Stimulated activated CD8-positive, alpha-beta memory T cell treated with anti-CD3 and anti-CD28 coated beads, Interleukin-15, amount 100 ng/mL, for 1 hour (primary cell): Measurements from ENCODE around the gene BCL2L13.
A peak's percentile ranks its signal among the peaks of the same experiment; 100 is the strongest.

Experiments
- DNase-seq: peaks from one replicate; pipeline ENCODE4 v3.0.0-alpha.2; 2020; ENCODE audit warnings: low read depth

BCL2L13 gene, protein sequence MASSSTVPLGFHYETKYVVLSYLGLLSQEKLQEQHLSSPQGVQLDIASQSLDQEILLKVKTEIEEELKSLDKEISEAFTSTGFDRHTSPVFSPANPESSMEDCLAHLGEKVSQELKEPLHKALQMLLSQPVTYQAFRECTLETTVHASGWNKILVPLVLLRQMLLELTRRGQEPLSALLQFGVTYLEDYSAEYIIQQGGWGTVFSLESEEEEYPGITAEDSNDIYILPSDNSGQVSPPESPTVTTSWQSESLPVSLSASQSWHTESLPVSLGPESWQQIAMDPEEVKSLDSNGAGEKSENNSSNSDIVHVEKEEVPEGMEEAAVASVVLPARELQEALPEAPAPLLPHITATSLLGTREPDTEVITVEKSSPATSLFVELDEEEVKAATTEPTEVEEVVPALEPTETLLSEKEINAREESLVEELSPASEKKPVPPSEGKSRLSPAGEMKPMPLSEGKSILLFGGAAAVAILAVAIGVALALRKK

DNA sequence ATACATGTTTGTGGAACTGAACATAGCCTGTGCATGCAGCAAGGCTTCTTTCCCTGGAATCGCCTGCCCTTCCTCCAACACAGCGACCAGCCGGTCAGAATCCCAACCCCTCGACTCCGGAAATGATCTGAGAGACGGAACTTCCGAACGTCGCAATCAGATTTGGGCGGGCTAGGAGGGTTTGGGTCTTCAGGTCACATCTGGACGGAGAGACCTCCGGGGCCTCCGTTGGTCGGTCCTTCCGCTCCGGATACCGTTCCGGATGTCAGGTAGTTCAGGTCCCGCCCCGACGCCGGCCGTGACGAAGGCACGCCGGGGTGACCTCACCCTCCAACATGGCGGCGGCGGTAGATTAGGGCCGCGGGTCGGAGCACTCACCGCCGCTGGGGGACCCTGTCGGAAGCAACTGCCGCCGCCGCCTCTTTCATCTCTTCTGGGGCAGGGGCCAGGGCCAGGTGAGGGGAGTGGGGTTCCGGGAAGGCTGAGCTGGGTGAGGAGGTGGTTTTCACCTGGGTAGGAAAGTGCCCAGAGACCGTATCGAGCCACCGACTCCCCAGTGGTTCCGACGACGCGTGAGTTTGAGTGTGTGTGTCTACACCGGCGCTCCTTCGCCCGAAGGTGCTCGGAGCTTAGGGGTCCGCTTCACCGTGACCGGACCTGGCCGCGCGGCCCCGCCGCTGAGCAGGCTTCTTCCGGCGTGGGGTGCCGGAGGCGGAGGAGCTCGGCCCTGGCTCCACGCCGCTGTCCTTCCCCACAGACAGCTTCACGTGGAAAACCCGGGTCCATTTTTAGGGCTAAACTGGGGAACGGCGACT lies at the start of gene BCL2L13:
BCL2L13 (plus strand) TSS at position 326 of the 815 bp plus-strand sequence. CDS start 16,955 bp downstream, outside the sequence.
- peak; percentile 72 for DNase-seq

DNA sequence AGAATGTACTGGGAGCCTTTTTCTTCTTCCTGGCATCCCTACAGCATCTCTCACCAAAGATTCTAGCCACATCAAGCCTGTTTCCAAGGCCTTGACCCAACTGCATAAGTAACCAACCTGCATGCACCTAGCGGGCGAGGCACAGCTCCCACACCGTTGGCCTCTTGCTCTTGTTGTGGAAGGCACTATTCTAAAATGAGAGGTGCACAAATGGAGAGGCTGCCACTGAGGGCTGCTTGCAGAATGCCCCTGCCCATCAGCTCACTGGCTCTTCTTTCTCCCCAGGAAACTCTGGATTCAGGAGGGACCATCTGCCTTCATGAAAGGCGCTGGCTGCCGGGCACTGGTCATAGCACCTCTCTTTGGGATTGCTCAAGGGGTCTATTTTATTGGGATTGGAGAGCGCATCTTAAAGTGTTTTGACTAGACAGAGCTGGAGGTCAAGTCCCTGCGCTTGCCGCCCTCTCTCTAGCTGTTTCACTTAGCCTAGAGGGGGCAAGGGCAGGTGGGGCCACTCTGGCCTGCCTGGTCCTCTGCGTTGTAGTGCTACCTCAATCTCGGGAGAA lies 48.7 kb upstream of the BCL2L13 start:
- DNase-seq = no peak

DNA sequence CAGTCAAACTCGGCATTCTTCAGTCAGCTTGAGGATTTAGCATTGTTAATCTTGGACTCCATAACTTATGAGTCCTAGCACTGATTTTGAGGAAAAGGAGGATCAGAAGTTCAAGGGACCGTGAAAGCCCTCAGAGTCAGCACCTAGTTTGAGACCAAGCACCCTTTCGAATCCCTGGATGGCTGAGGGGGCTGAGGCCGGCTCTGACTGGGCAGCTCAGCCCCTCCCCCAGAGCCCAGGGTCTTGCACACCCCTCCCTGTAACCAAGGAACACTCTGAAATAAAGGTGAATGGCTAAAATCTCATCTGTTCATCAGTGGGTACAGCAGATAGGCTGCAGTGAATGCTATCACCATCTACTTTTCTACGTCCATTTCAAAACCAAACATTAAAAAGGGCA lies 48.0 kb upstream of the BCL2L13 start:
- no peak for DNase-seq

DNA sequence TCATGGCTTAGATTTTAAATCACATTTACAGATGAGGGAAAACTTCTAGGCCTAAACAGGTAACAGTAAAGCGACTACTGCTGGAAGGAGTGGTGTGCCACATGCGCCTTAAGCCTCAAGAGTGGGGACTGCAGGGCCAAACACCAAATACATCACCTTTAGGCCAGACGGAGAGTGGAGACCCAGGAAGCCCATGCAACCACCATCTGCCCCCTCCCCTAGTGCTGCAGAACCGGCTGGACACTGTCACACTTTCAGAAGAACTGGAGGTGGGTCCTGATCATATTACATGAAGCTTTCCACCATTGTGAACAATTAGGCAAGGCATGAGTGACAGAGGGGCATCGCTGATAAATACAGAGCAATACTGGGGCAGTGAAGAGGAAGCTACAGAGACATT lies 46.4 kb upstream of the BCL2L13 start:
- DNase-seq = no peak

DNA sequence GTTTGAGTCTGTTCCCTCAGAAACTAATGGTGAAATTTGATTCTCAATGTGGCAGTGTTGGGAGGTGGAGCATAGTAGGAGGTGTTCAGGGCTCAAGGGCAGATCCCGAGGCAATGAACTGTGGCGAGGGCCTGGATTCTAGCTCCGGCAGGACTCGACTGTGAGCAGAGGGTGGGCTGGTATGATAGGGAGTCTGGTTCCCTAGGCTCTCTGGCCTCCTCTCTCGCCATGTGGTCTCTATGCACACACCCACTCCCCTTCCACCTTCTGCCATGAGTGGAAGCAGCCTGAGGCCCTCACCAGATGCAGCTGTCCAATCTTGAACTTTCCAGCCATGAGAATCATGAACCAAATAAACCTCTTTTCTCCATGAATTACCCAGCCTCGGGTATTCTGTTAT lies 42.3 kb upstream of the BCL2L13 start:
- no peak for DNase-seq

DNA sequence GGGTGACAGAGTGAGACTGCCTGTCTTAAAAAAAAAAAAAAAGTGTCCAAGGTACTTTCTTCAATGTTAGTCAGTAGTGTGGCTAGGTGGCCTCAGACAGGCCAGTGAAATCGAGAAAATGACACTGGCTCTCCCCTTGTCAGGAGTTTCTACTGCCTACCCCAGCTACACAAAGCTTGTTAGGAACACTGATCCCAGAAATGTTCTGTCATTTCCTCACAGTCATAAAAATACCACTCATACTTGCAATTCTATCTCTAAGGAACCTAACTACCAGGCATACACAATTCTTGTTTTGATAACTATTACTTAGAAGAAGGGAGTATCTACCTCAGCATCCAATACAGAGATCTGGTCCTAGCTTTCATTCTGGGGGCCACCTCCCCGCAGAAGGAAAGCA lies 41.3 kb upstream of the BCL2L13 start:
- no peak for DNase-seq

DNA sequence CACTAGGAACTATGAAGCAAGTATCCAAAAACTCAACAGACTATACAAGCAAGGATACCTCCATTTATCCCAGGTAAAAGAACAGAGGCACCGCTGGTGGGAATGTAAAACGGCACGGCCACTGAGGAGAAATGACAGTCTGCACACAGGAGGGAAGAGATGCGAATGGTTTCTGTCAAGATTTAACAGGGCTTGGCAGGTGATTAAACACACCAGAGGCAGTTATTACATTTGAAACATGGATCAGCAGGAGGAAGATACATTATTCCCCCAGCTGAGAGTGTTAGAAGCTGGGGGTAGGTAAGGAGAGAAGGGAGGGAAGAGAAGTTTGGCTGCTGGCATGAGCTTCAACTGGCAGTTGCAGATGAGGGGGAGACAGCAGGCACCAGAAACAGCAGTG lies 40.2 kb upstream of the BCL2L13 start:
- DNase-seq = no peak

DNA sequence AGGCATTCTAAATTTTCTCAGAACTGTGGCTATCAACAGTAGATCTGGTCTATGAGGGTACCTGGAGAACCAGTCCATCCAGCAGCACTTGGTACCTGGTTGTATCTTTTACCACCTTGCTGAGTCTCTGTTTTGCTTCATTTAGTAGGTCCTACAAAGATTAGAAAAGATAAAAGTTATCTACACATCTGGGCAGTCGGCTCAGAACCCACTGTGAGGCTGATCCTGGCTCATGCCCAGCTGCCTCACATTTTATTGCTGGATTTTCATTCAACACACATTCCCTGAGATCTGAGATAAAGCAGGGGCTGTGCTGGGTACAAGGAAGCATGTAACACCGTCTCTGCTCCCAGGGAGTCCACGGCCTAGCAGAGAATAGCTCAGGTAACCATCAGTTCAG lies 37.5 kb upstream of the BCL2L13 start:
- DNase-seq = no peak

DNA sequence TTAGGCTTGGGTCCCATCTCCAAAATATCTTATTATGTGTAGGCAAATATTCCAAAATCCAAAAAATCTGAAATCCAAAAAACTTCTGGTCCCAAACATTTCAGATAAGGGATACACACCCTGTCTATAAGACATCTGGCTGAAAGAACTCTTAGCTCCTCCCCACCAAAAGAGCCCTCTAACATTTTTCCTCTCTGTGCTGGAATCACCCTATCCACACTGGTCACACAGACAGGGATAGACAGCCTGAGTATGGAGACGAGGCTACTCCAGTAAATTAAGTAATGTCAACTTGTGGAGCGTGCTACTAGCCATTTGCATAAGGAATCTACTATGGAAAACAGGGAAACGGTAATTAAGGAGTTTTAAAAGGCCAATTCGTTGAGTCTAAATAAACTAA lies 34.9 kb upstream of the BCL2L13 start:
- no peak for DNase-seq

DNA sequence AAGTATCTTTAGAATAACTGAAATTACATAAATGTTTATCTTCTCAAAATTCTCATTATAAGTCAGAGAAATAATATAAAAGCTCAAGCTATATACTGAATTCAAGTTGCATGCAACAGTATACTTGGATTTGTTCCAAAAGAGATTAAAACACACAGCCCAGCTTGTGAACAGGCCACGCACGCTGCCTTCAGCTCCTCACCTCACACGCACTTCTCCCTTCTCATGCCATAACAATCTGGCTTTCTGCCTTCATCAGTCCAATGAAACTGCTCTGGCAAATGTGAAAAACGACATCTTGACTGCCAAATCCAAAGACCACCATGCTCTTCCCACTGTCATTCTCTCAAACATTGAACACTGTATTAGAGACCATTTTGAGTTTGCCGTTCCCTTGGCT lies 32.1 kb upstream of the BCL2L13 start:
- DNase-seq = no peak

DNA sequence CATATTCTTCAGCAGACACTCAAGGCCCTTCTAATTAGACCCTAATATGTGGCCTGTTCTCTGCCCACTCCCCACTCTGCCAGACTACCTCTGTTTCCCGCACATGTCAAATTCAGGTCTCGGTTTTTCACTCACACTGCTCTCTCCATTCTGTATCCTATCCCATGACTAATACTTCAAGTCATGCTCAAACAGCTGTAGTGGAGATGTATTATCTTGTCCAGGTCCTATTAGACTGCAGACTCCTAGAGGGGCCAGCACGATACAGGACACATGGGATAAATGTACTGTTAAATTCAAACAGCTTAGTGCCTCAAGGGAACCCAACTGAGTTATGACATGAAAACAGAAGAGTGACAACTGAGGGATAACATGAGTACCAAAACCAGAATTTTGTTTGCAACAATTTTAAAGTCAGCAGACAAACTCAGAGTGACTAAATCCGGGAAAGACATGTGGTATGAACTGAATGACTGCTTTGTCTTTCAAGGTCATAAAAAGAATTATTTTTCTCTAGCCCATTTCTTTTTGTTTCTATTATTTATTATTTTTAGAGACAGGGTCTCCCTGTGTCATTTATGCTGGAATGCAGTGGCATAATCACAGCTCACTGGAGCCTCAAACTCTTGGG lies 30.6 kb upstream of the BCL2L13 start:
- DNase-seq = no peak

DNA sequence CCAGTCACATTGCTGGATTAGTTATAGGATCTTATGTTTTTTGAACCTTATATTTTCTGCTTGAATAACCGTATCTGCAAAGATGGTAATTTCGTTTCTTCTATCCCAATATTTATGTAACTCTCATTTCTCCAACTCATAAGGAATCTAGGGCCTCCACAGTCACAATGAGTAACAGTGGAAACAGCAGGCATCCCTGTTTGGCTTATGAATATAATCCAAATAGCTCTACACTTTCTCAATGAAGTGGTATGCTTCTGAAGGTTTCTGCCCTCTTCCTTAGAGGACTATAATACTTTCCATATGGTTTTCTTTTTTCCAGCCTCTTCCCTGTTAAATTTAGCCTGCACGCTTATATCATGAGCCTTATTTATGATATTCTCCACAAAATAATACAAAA lies 26.5 kb upstream of the BCL2L13 start:
- DNase-seq = no peak

DNA sequence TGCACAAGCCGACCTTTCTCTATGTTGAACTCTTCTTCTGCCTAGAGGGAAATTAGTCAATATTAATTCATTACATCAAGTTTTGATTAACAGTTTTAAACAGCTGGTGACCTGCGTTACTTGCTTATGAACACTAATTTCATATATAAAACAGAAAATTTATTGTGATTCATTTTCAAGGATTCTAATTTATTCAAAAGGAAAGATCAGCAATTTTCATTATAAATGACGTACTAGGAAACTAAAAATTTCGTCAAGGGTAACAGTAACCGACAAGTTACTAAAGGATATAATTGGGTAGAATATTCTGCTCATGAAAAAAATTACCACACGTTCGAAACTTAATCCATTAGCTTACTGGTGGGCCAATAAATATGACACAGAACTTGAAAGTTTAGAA lies 25.3 kb upstream of the BCL2L13 start:
- DNase-seq = no peak

DNA sequence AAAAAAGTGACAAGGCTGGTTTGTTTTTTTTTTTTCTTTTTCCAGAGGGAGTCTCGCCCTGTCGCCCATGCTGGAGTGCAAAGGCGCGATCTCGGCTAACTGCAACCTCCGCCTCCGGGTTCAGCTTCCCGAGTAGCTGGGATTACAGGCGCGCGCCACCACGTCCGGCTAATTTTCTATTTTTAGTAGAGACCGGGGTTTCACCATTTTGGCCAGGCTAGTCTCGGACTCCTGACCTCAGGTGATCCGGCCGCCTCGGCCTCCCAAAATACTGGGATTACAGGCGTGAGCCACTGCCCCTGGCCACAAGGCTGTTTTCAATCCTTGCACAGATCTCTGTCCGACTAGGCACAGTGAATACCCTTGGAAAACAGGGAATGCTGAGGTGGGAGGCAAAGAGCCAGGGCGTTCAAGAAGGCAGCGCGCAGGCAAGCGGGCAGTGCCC lies 10.6 kb upstream of the BCL2L13 start:
- DNase-seq = no peak

DNA sequence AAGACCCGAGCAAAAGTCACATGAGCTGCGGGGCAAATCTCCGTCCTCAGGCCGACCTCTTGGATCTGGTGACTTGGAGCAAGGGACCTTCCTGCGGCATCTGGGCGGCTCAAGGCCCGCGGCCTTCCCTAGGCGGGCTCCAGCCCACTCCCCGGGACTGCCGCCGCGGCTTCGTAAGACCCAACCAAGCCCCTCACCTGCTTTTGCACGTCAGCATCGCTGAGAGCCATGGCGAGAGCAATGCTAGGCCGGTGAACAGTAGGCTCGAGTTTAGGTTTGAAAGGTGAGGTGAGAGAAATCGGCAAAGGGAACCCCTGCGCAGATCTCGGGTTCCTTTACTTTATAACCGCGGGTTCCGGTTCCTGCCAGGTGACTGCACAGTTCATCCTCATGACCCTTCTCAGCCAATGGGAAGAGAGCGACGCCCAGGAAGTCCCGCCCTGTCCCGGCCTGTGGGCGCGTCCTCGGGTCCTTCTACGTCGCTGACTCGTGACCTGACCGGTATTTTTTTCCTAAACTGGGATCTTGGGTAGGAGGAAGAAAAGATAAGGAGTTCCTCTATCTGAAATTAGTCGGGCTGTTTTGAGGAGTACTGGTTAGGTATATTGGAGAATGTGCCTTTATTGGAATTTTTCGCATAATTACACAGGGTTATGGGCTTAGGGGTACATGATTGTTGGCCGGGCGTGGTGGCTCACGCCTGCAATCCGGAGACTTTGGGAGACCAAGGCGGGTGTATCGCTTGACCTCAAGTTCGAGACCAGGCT lies 10.0 kb upstream of the BCL2L13 start, which contains the start of gene ATP6V1E1:
ATP6V1E1 (minus strand) TSS at position 344 of the 767 bp plus-strand sequence; CDS start at position 230, 114 bp downstream.
- DNase-seq = peak; percentile 94

DNA sequence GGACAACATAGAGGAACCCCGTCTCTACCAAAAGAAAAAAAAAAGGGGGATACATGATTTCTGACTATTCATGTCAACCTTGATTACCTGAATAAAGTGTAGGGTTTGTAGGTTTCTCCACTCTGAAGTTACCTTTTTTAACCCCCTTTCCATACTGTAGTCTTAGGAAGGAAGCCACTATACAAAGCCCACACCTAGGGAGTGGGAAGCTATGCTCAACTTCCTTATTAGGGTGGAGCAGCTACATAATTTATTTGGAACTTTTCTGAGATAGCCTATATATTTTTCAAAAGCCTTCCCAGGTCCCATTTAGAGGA lies 9.4 kb upstream of the BCL2L13 start:
- DNase-seq = no peak

DNA sequence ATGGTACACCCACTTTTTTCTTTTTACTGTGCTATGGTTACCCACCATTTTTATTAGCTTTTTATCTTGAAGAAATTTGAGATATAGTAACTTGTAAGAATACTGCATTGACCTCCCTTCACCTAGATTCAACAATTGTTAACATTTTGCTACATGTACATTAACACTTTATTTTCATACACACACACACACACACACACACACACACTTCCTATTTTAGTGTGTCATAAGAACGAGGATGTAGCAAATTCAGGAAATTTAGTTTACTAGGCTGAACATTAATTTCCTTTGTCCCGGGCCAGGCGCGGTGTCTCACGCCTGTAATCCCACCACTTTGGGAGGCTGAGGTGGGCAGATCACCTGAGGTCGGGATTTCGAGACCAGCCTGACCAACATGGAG lies 8.9 kb upstream of the BCL2L13 start:
- DNase-seq = no peak

DNA sequence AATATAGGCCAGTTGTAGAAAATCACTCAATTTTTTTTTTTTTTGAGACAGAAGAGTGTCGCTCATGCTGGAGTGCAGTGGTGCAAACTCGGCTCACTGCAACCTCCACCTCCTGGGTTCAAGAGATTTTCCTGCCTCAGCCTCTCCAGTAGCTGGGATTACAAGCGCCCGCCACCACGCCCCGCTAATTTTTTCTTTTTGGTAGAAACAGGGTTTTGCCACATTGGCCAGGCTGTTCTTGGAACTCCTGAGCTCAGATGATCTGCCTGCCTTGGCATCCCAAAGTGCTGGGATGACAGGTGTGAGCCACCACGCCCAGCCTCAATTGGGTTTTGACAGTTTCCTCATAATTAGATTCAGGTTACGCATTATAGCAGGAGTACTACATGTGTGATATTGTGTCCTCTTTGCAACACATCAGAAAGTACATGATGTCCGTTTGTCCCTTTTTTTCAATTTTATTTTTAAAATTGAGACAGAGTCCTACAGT lies 7.4 kb upstream of the BCL2L13 start:
- no peak for DNase-seq

DNA sequence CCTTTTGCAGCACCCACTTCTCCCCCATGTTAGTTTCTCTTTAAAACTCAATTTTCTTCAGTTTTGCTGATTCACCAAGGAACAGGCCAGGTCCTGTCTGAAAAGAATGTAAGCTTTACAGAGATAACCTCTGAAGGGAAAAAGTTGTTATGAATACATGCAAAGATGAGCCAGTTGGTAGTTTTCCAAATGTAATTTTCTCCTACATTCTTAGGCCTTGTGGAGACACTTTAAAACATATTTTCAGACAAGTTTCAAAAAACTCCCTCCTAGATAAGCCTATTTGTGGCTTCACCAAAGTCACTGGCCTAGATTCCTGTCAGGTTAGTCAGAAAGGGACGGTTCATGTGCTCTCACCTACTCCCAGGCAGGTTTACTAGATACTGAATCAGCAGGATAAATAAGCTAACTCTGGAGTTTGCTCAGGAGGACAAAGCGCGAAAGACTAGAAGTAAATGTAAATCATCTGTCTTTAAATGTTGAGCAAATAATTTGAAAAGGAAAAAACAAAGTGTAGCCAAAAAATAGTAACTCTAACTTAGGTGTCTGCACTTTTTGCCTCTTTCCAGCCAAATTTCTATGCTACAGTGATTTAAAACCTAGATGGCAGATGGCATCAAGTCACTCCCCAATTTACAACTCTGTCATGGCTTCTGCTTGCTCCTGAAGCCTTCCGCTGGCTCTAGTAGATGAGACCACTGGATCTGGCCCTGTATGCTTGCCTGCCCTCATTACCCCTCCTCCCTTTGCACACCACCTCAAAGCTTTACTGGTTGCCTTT lies 5.2 kb upstream of the BCL2L13 start:
- no peak for DNase-seq

DNA sequence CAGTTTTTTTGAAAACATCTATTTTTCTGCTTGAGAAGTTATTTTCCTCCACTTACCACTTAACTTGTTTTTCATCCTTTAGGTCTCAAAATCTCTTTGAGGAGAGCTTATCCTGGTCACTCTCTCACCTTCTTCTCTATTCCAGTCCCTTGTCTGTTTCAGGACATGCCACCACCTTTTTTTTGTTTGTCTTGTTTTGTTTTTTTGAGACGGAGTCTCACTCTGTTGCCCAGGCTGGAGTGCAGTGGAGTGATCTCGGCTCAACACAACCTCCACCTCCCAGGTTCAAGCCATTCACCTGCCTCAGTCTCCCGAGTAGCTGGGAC lies 4.6 kb upstream of the BCL2L13 start:
- DNase-seq = no peak

DNA sequence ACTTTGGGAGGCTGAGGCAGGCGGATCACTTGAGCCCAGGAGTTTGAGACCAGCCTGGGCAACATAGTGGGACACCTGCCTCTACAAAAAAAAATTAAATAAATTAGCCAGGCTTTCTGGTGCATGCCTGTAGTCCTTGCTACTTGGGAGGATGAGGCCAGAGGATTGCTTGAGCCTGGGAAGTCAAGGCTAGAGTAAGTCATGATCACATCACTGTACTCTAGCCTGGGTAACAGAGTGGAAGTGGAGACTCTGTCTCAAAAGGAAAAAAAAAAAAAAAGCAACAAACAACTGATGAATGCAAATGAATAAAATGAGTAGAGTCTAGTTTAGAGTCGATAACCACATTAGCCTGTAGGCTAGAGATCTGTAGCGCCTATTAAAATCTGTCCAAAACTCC lies 3.9 kb upstream of the BCL2L13 start:
- DNase-seq = no peak
